GM12878 (cell line): Measurements from ENCODE around the gene KLF3. TPM values are rescaled to one million over a fixed set of nuclear protein-coding genes. Genes with fewer than 3 reads are reported as not detected.

Source experiments
- ATAC-seq: fragments of 200-7000 bp; cut with Tn5 transposase; 3 replicates; pipeline ENCODE4 v1.9.1; 2020; ENCODE audit warnings: mild to moderate bottlenecking, moderate library complexity
- BruUV-seq: library from RNA; stranded (reverse); fragments of 400-500 nt; replicated peaks from 2 replicates; lab custom pipeline; 2021; lab: Mats Ljungman, UMichigan
- CTCF ChIA-PET: fragments of 300-600 bp; sonication (Branson Sonifier 250); formaldehyde crosslinking; extraction: SDS; loops from one replicate; lab custom pipeline; 2021; ENCODE audit warnings: inconsistent platforms; lab: Yijun Ruan, JAX
- POLR2A ChIA-PET: fragments of 350-600 bp; formaldehyde crosslinking; extraction: SDS; loops from one replicate; lab custom pipeline; 2021; ENCODE audit warnings: inconsistent platforms; lab: Charles Lee
- RAD21 ChIA-PET: fragments of 300-600 bp; sonication (Branson Sonifier 250); formaldehyde crosslinking; loops from one replicate; lab custom pipeline; 2023; ENCODE audit warnings: antibody characterized with exemption; ENCODE audit not compliant: unreplicated experiment; lab: Charles Lee
- SMC1A ChIA-PET: fragments of 300-600 bp; sonication (Branson Sonifier 250); formaldehyde crosslinking; loops from one replicate; lab custom pipeline; 2023; ENCODE audit not compliant: unreplicated experiment, uncharacterized antibody; lab: Charles Lee
- DNase-seq: peaks from one replicate; pipeline ENCODE4 v3.0.0-alpha.2; 2011; ENCODE audit warnings: low read depth, low spot score
- FAIRE-seq: peaks from 3 replicates; lab custom pipeline; 2011; peaks lifted over from hg19 to GRCh38; lab: Jason Lieb, UNC
- H2AFZ ChIP-seq: 2 replicates; pipeline ENCODE4 v1.6.0; 2011; ENCODE audit warnings: low read depth, low read length, control low read depth; ENCODE audit not compliant: control insufficient read depth
- H3K27ac ChIP-seq: 2 replicates; pipeline ENCODE4 v1.5.1; 2011; ENCODE audit warnings: control low read depth; ENCODE audit not compliant: control insufficient read depth, insufficient read depth
- H3K27me3 ChIP-seq, 2 experiments: replicated peaks in 1 of 2; 2 replicates each; pipeline versions ENCODE4 v1.6.0 to v1.6.1; 2011; ENCODE audit warnings: low read length in 1 of 2; ENCODE audit not compliant: control insufficient read depth in 2 of 2, insufficient read depth in 2 of 2
- H3K36me3 ChIP-seq, 2 experiments: 2 replicates each; pipeline ENCODE4 v1.5.1; 2011; ENCODE audit warnings: low read length in 1 of 2; ENCODE audit not compliant: control insufficient read depth in 2 of 2, insufficient read depth in 2 of 2
- H3K4me1 ChIP-seq: 2 replicates; pipeline ENCODE4 v1.6.1; 2011; ENCODE audit warnings: mild to moderate bottlenecking, low read length, moderate library complexity, mixed read lengths; ENCODE audit not compliant: control insufficient read depth, insufficient read depth
- H3K4me2 ChIP-seq: 2 replicates; pipeline ENCODE4 v1.6.0; 2011; ENCODE audit warnings: control low read depth; ENCODE audit not compliant: control insufficient read depth, insufficient read depth
- H3K4me3 ChIP-seq: fragments of 200-600 bp; sonication (generic); 2 replicates; pipeline ENCODE4 v1.5.1; 2016
- H3K79me2 ChIP-seq: 2 replicates; pipeline ENCODE4 v1.6.0; 2011; ENCODE audit warnings: low read length; ENCODE audit not compliant: control insufficient read depth, insufficient read depth
- H3K9ac ChIP-seq: 2 replicates; pipeline ENCODE4 v1.8.0; 2011; ENCODE audit warnings: low read length, control low read depth, mixed read lengths; ENCODE audit not compliant: control insufficient read depth, insufficient read depth
- H3K9me3 ChIP-seq: replicated peaks from 3 replicates; pipeline ENCODE4 v1.5.1; 2011; ENCODE audit warnings: mild to moderate bottlenecking, low read length; ENCODE audit not compliant: control insufficient read depth, insufficient read depth
- H4K20me1 ChIP-seq: 2 replicates; pipeline ENCODE4 v1.6.0; 2011; ENCODE audit not compliant: control insufficient read depth, insufficient read depth
- CBX5 ChIP-seq: sonication (generic); IDR thresholded peaks from 2 replicates; pipeline ENCODE4 v1.6.1; 2016; ENCODE audit warnings: low read depth, moderate library complexity, mild to moderate bottlenecking, inconsistent platforms
- E4F1 ChIP-seq: fragments of 450-650 bp; IDR thresholded peaks from 2 replicates; pipeline ENCODE4 v1.6.1; 2018; ENCODE audit warnings: borderline replicate concordance, mild to moderate bottlenecking; ENCODE audit not compliant: partially characterized antibody
- FOXM1 ChIP-seq: IDR thresholded peaks from 2 replicates; pipeline ENCODE4 v1.6.1; 2012; ENCODE audit warnings: low read depth, mild to moderate bottlenecking, inconsistent platforms, low read length, moderate library complexity
- HDAC6 ChIP-seq: fragments of 200-600 bp; sonication (generic); IDR thresholded peaks from one replicate; pipeline ENCODE4 v1.8.0; 2017; ENCODE audit warnings: antibody characterized with exemption; ENCODE audit not compliant: unreplicated experiment
- MTA3 ChIP-seq: IDR thresholded peaks from 2 replicates; pipeline ENCODE4 v1.6.1; 2012; ENCODE audit warnings: low read length, inconsistent platforms, borderline replicate concordance
- RUNX3 ChIP-seq: IDR thresholded peaks from 2 replicates; pipeline ENCODE4 v1.6.1; 2012; ENCODE audit warnings: low read length, inconsistent platforms
- SUZ12 ChIP-seq: fragments of 200-600 bp; sonication (generic); IDR thresholded peaks from one replicate; pipeline ENCODE4 v1.6.1; 2018; ENCODE audit warnings: antibody characterized with exemption, mild to moderate bottlenecking; ENCODE audit not compliant: unreplicated experiment
- YBX1 ChIP-seq: fragments of 450-650 bp; IDR thresholded peaks from 2 replicates; pipeline ENCODE4 v1.6.1; 2016; ENCODE audit warnings: antibody characterized with exemption
- ZNF622 ChIP-seq: fragments of 450-650 bp; IDR thresholded peaks from 2 replicates; pipeline ENCODE4 v1.6.1; 2017; ENCODE audit warnings: mild to moderate bottlenecking, inconsistent platforms
- WGBS: methylation state at CpG from one replicate; pipeline ENCODE4 v1.1.6; 2016; ENCODE audit warnings: low lambda C conversion rate; ENCODE audit not compliant: insufficient replicate concordance, insufficient coverage; ENCODE audit errors: missing lambda C conversion rate; 5-methylcytosine and 5-hydroxymethylcytosine counted together
- in situ Hi-C: fragments of 300-500 bp; cut with MboI; formaldehyde crosslinking; loops from 9 replicates; pipeline ENCODE4 v1.14.3; 2018; ENCODE audit warnings: mixed read lengths
- intact Hi-C: fragments of 100-400 bp; cut with micrococcal nuclease; formaldehyde crosslinking; loops from one replicate; pipeline ENCODE4 v1.14.2; 2022; ENCODE audit not compliant: unreplicated experiment
- polyA plus RNA-seq, 11 experiments: library from polyadenylated mRNA; depleted of rRNA in 4 of 11; unstranded in 6 of 11; stranded (reverse) in 5 of 11; fragments of >200 nt; fragmentation: Nextera tagmentation in 4 of 11; fragmentation: Illumina TruSeq in 1 of 11; extraction: Ambion mirVana in 4 of 11; extraction: Trizol in 1 of 11; gene quantifications; 1 replicate in 1 of 11; 2 replicates in 10 of 11; pipeline versions ENCODE4 v1.2.1 to v1.2.3, GENCODE V29; 2011 to 2016; ENCODE audit warnings: inconsistent platforms in 2 of 11, missing spikeins in 2 of 11, low read depth in 1 of 11
- total RNA-seq, 4 experiments: library from RNA; depleted of rRNA in 3 of 4; stranded (reverse); fragments of >200 nt in 3 of 4; fragmentation: Illumina TruSeq in 1 of 4; extraction: Trizol in 1 of 4; gene quantifications; 2 replicates each; pipeline versions ENCODE4 v1.2.1 to v1.2.3, GENCODE V29; 2013 to 2021
- TF ChIP-seq, protein P1 (sequence below): fragments of 450-650 bp; IDR thresholded peaks from 2 replicates; pipeline ENCODE4 v1.6.1; 2017; ENCODE audit warnings: mild to moderate bottlenecking, low read depth, inconsistent platforms; ENCODE audit not compliant: poor library complexity, severe bottlenecking
- TF ChIP-seq, protein P2 (sequence below): IDR thresholded peaks from 2 replicates; pipeline ENCODE4 v1.6.1; 2012; ENCODE audit warnings: low read length, inconsistent platforms

KLF3 gene
- total and polyA plus RNA-seq, 10 of the 15 experiments (the other 5 are each of a cell fraction or from before 2014, with no cell fraction given) = 1.4 to 5.8 (median 2.1) TPM

GRCh38 chr4:38683276-38683675, 19.3 kb downstream of the KLF3 start (continued):
- TF ChIP-seq HDAC6 (no peak), E4F1 (no peak), CBX5 (no peak), YBX1 (no peak), MTA3 (no peak), SUZ12 (no peak)
- TF ChIP-seq, protein P1, sequence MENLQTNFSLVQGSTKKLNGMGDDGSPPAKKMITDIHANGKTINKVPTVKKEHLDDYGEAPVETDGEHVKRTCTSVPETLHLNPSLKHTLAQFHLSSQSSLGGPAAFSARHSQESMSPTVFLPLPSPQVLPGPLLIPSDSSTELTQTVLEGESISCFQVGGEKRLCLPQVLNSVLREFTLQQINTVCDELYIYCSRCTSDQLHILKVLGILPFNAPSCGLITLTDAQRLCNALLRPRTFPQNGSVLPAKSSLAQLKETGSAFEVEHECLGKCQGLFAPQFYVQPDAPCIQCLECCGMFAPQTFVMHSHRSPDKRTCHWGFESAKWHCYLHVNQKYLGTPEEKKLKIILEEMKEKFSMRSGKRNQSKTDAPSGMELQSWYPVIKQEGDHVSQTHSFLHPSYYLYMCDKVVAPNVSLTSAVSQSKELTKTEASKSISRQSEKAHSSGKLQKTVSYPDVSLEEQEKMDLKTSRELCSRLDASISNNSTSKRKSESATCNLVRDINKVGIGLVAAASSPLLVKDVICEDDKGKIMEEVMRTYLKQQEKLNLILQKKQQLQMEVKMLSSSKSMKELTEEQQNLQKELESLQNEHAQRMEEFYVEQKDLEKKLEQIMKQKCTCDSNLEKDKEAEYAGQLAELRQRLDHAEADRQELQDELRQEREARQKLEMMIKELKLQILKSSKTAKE = no peak

DNA sequence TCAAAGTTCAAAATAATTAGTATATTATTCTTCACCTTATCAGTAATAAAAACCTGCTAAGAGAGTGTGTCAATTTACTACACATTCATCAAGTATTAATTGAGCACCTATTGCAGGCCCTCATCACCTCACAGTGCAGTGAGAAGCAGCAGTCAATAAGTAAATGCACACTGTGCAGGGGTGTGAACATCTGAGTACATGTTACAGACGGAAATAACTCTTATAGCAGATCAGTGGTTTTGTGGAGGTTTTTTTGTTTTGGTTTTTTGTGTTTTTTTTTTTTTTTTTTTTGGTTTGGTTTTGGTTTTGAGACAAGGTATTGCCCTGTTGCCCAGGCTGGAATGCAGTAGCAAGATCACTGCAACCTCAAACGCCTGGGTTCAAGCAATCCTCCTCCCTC, 20.3 kb downstream of the KLF3 start:
- Histone ChIP-seq H3K4me1 (no peaks in the 10 kb centered on the region), H3K27me3 (no peaks in the 10 kb centered on the region; a peak in 1 of 4 replicates), H3K4me2 (no peak overlapping the region), H2AFZ (no peak overlapping the region), H3K36me3 (peaks cover 0 to 8% of the 10 kb centered on the region in 2 experiments; a peak in 2 of 4 replicates), H3K27ac (no peak overlapping the region), H3K9me3 (no peaks in the 10 kb centered on the region), H4K20me1 (no peaks in the 10 kb centered on the region), H3K4me3 (no peak overlapping the region), H3K9ac (no peak overlapping the region), H3K79me2 (peaks cover 5% of the 10 kb centered on the region)
- no TSS peak for BruUV-seq
- ChIA-PET POLR2A (interaction anchor here (0.5 to 0.9 kb wide), 3 partner anchors 25 to 386 kb away, joined by 3 to 9 read pairs (median 3); no protein-coding TSS in a partner anchor), CTCF (interaction anchor here (0.9 to 2.3 kb wide), 2 partner anchors 505 to 555 kb away, joined by 3 to 7 read pairs; no protein-coding TSS in a partner anchor), SMC1A (interaction anchor here (1.2 kb wide), 1 partner anchor 9 kb away, joined by 5 read pairs; no protein-coding TSS in a partner anchor), RAD21 (interaction anchor here (0.6 to 1.6 kb wide), 3 partner anchors 35 to 504 kb away, joined by 3 to 4 read pairs (median 3); no protein-coding TSS in a partner anchor)
- in situ Hi-C loops (no loop called here), intact Hi-C loops (no loop called here)
- 48% methylated on average over 2 of the region's 2 CpGs for WGBS
- FAIRE-seq (peak; percentile 81), ATAC-seq (peak; percentile 62; the same call in 2 of the 3 replicates), DNase-seq (no peak)
- TF ChIP-seq FOXM1 (no peak), RUNX3 (peak; percentile 65), ZNF622 (no peak)
- TF ChIP-seq, protein P2, sequence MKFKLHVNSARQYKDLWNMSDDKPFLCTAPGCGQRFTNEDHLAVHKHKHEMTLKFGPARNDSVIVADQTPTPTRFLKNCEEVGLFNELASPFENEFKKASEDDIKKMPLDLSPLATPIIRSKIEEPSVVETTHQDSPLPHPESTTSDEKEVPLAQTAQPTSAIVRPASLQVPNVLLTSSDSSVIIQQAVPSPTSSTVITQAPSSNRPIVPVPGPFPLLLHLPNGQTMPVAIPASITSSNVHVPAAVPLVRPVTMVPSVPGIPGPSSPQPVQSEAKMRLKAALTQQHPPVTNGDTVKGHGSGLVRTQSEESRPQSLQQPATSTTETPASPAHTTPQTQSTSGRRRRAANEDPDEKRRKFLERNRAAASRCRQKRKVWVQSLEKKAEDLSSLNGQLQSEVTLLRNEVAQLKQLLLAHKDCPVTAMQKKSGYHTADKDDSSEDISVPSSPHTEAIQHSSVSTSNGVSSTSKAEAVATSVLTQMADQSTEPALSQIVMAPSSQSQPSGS = no peak
